GM10847 (cell line): ENCODE results near the gene WDR44.

Source experiments
- POLR2A ChIP-seq: IDR thresholded peaks from 2 replicates; pipeline ENCODE4 v1.6.1; 2011; ENCODE audit not compliant: insufficient read length; ENCODE audit errors: extremely low read depth

WDR44 gene, protein sequence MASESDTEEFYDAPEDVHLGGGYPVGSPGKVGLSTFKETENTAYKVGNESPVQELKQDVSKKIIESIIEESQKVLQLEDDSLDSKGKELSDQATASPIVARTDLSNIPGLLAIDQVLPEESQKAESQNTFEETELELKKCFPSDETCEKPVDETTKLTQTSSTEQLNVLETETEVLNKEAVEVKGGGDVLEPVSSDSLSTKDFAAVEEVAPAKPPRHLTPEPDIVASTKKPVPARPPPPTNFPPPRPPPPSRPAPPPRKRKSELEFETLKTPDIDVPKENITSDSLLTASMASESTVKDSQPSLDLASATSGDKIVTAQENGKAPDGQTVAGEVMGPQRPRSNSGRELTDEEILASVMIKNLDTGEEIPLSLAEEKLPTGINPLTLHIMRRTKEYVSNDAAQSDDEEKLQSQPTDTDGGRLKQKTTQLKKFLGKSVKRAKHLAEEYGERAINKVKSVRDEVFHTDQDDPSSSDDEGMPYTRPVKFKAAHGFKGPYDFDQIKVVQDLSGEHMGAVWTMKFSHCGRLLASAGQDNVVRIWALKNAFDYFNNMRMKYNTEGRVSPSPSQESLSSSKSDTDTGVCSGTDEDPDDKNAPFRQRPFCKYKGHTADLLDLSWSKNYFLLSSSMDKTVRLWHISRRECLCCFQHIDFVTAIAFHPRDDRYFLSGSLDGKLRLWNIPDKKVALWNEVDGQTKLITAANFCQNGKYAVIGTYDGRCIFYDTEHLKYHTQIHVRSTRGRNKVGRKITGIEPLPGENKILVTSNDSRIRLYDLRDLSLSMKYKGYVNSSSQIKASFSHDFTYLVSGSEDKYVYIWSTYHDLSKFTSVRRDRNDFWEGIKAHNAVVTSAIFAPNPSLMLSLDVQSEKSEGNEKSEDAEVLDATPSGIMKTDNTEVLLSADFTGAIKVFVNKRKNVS

DNA sequence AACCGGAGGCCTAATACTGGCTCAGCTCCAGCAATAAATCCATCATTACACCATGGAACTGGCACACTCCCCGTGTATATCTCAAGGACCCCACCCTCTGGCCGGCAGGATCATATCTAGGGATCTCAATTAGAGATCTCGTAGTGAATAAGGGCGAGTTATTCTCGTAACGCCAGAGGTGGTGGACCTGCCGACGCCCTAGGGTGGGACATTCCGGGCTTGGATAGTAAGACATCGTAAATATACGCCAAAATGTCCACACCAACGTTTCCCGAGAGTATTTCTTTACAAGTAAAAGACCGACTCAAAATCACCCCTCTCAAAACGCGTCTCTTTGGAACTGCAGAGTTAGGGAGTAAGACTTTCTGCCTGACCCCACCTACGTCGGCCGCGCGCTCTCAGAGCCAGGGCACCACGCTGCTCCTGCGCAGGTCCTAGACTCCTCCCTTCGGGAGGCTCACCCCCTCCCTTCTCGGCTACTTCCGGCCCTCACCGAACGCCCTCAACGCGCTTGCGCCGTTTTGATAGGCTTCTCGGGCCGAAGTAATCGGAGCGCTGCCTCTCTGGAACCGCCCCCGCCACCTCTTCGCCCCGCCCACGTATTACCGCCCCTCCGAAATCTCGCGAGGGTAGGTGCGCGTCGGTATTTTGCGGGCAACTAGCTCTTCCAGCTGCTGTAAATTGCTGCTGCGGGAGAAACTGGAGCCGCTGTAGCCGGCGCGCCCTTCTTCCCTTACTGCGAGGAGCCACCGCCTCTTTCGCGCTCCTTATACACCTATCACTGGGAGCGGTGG is at the start of gene WDR44:
Gene WDR44, plus strand, starts transcription at position 643 of the 794 bp plus-strand sequence. CDS start 398 bp downstream, outside the sequence.
- peak; percentile 12 for TF ChIP-seq POLR2A

GRCh38 chrX:118315529-118315928 is 30.4 kb upstream of the WDR44 start:
- no peak for TF ChIP-seq POLR2A

DNA sequence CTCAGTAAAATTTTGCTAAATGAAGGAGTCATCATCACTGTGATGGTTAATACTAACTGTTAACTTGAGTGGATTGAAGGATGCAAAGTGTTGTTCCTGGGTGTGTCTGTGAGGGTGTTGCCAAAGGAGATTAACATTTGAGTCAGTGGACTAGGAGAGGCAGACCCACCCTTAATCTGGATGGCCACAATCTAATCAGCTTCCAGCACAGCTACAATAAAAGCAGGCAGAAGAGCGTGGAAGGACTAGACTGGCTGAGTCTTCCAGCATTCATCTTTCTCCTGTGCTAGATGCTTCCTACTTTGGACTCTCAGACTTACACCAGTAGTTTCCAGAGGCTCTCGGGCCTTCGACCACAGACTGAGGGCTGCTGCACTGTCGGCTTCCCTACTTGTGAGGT is 21.3 kb upstream of the WDR44 start:
- TF ChIP-seq POLR2A = no peak

DNA sequence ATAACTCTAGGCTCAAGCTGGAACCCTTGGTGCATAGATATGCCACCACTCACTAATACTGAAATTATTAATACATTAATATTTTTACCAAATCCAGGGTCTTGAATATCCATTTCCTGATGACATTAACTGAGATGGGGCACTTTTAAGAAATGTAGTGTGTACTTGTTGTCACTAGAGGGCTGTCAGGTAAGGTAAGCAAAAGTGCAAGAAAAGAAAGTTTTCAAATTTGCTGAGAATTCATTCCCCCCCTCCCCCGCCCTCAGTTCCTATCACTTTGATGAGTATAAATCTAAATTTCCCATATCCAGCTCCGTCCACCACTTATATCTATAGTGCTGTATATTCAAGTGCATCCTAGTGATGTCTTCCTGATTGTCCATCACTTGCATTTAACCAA is 20.5 kb upstream of the WDR44 start:
- TF ChIP-seq POLR2A = no peak

GRCh38 chrX:118329175-118329574 is 16.7 kb upstream of the WDR44 start:
- no peak for TF ChIP-seq POLR2A

GRCh38 chrX:118337687-118338086 is 8.2 kb upstream of the WDR44 start:
- TF ChIP-seq POLR2A = no peak

GRCh38 chrX:118338930-118339329 is 7.0 kb upstream of the WDR44 start:
- no peak for TF ChIP-seq POLR2A

DNA sequence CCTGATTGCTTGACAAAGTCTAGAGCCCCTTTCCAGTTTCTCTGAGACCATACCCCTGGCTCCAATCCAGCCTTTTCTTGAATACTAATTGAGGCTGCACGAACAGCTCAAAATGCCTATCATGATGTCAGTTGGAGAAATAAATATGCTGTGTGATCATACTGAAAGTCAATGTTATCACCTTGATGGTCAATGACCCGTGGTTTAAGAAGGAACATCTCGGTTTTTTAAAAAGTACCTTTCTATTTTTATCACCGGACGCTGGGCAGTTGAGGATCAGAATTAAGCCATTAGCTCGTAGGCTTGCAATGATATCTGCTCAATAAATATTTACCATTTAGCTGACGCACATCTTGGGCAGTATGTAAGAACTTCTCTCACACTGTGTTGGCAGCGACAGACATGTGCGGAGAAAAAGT is 852 bp upstream of the WDR44 start:
- TF ChIP-seq POLR2A = no peak

DNA sequence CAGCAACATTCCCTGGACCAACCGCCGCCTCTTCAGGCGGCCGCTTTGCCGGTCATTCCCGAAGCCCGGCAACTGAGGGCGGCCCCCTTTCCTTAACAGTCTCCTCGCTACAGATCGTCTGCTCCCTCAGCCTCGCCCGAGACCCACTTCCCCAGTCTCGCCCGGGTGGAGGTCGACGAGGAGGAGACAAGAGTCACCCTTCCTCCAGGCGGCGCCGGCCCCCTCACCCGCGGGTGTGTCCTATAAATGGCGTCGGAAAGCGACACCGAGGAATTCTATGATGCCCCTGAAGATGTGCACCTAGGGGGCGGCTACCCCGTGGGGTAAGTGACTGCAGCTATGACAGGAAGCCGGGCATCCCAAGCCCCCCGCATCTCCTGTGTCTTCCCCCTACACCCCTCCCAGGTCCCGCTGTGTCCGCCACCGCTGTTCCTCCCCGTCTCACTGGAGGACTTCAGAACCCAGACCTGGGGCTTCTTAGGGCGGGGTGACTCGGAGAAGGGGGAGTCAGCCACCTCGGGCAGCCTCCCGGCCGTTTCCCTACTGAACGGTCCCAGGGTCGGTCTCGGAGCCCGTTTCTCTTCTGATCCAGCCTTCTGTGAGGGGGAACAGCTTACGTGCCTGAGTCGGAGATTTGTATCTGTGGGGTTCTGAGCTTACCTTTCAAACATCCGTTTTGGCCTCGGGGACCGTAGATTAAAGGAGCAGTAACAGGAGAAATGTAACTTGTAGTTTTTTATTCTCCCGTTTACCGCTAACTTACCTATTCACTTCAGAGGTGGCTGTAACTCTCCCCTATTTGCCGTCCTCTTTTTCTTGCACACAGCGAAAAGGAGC is 570 bp downstream of the WDR44 start:
- TF ChIP-seq POLR2A = no peak

GRCh38 chrX:118347131-118347530 is 1.2 kb downstream of the WDR44 start:
- TF ChIP-seq POLR2A = no peak

- TF ChIP-seq POLR2A = no peak
Measured at GRCh38 chrX:118347736-118348135, 1.8 kb downstream of the WDR44 start.

DNA sequence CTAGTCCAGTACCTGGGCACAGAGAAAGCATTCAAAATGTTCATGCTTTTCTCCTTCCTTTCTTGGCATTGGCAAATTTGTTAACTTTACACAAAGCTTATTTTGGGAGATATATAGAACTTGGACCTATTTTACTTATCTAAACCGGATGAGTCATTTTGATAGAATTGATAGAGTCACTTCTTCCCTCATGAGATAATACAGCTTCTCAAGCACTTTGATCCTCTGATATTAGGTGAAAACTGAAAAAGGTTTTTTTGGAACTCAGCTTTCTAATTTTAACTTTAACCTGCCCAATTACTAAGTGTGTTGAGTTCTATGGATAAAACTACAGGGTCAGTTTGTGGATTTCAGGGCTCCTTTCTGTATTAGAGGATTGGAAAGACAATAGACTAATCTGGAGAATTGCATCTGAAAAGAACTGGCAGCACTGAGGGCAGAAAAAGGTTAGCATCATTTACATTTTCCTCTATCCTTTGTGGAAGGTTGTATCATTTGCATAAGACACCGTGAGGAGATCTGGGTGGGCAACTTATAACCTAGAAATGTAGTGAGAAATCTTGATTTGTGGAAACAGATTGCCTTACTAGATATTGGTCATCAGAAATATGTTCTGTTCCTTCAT is 2.4 kb downstream of the WDR44 start:
- TF ChIP-seq POLR2A = no peak

GRCh38 chrX:118349188-118349587 is 3.3 kb downstream of the WDR44 start:
- TF ChIP-seq POLR2A = no peak

DNA sequence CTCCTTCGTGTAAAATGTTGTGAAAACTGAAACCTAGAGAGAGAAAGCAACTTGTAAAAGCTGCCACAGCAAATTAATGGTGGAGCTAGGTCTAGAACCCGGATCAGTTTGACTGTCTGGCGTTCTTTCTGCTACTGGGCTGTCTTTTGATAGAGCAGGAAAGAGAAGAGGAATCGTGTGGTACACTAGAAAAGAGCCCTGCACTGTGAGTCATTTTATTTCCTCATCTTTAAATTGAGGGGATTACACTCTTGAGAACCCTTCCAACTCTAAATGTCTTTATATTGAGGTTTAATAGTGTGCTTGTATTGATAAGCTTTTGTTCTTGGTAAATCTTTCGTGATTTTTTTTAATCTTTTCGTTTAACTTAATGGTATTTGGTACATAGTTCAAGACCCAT is 4.3 kb downstream of the WDR44 start:
- no peak for TF ChIP-seq POLR2A
